T-helper 2 cell (primary cell): ENCODE data around the gene CLASP1.

Experiments used
- DNase-seq, 5 experiments: peaks; one replicate each; pipeline versions ENCODE4 v3.0.0 to v3.0.0-alpha.2; 2012 to 2022

The CLASP1 gene

GRCh38 chr2:121536850-121537557 lies 112.3 kb downstream of the CLASP1 start:
- DNase-seq = no peak

- no peak for DNase-seq
These were observed 112.9 kb downstream of the CLASP1 start for GRCh38 chr2:121536347-121536746.

- DNase-seq = no peak
These were observed 115.3 kb downstream of the CLASP1 start for GRCh38 chr2:121534007-121534406.

- no peak for DNase-seq
These were observed 116.4 kb downstream of the CLASP1 start for GRCh38 chr2:121532894-121533293.

GRCh38 chr2:121532347-121532766 lies 116.9 kb downstream of the CLASP1 start:
- DNase-seq = no peak

GRCh38 chr2:121530212-121530705 lies 119.0 kb downstream of the CLASP1 start:
- DNase-seq = peak in 3 of 5 experiments; percentile 69 to 79 (median 71)

- DNase-seq = peak in 1 of 5 experiments; percentile 41
These were observed 119.6 kb downstream of the CLASP1 start for GRCh38 chr2:121529439-121530211.

- DNase-seq = peak in 1 of 5 experiments; percentile 12
These were observed 122.1 kb downstream of the CLASP1 start for GRCh38 chr2:121527009-121527682.

GRCh38 chr2:121524685-121525425 lies 124.4 kb downstream of the CLASP1 start:
- DNase-seq = no peak

GRCh38 chr2:121521359-121521758 lies 127.9 kb downstream of the CLASP1 start:
- DNase-seq = no peak

- no peak for DNase-seq
These were observed 128.6 kb downstream of the CLASP1 start for GRCh38 chr2:121520641-121520994.

GRCh38 chr2:121519732-121520640 lies 129.3 kb downstream of the CLASP1 start:
- no peak for DNase-seq

GRCh38 chr2:121519153-121519552 lies 130.1 kb downstream of the CLASP1 start:
- DNase-seq = no peak

- DNase-seq = peak in 1 of 5 experiments; percentile 16
These were observed 135.5 kb downstream of the CLASP1 start for GRCh38 chr2:121513597-121514333.

GRCh38 chr2:121510857-121511256 lies 138.4 kb downstream of the CLASP1 start:
- no peak for DNase-seq

- no peak for DNase-seq
These were observed 142.6 kb downstream of the CLASP1 start for GRCh38 chr2:121506621-121507020.

GRCh38 chr2:121505986-121506586 lies 143.2 kb downstream of the CLASP1 start:
- no peak for DNase-seq

GRCh38 chr2:121505005-121505404 lies 144.3 kb downstream of the CLASP1 start:
- DNase-seq = no peak

GRCh38 chr2:121504316-121504715 lies 144.9 kb downstream of the CLASP1 start:
- DNase-seq = no peak

GRCh38 chr2:121502781-121503180 lies 146.5 kb downstream of the CLASP1 start:
- no peak for DNase-seq
